COR-L47 (cell line): ENCODE measurements around the gene CHST13.

Source experiments
- DNase-seq: peaks from one replicate; lab custom pipeline; 2025; lab: John Stamatoyannopoulos, UW

Gene CHST13

GRCh38 chr3:126488185-126488584 lies 35.8 kb upstream of the CHST13 start:
- no peak for DNase-seq

- DNase-seq = no peak
These were observed 34.9 kb upstream of the CHST13 start for GRCh38 chr3:126488886-126489569.

GRCh38 chr3:126490619-126491018 lies 33.3 kb upstream of the CHST13 start:
- DNase-seq = no peak

GRCh38 chr3:126491221-126492013 lies 32.5 kb upstream of the CHST13 start:
- no peak for DNase-seq

- no peak for DNase-seq
These were observed 30.9 kb upstream of the CHST13 start for GRCh38 chr3:126493051-126493450.

- DNase-seq = no peak
These were observed 30.2 kb upstream of the CHST13 start for GRCh38 chr3:126493739-126494138.

GRCh38 chr3:126494204-126494969 lies 29.6 kb upstream of the CHST13 start:
- no peak for DNase-seq

GRCh38 chr3:126494970-126495230 lies 29.1 kb upstream of the CHST13 start:
- DNase-seq = no peak

GRCh38 chr3:126495786-126496185 lies 28.2 kb upstream of the CHST13 start:
- no peak for DNase-seq

GRCh38 chr3:126496894-126497850 lies 26.8 kb upstream of the CHST13 start:
- DNase-seq = no peak

- no peak for DNase-seq
These were observed 26.0 kb upstream of the CHST13 start for GRCh38 chr3:126497956-126498355.

- no peak for DNase-seq
These were observed 25.5 kb upstream of the CHST13 start for GRCh38 chr3:126498461-126498860.

GRCh38 chr3:126498929-126499328 lies 25.0 kb upstream of the CHST13 start:
- no peak for DNase-seq

GRCh38 chr3:126499401-126499800 lies 24.6 kb upstream of the CHST13 start:
- no peak for DNase-seq

- DNase-seq = no peak
These were observed 23.9 kb upstream of the CHST13 start for GRCh38 chr3:126500016-126500415.

GRCh38 chr3:126501054-126501453 lies 22.9 kb upstream of the CHST13 start:
- DNase-seq = no peak

- no peak for DNase-seq
These were observed 22.2 kb upstream of the CHST13 start for GRCh38 chr3:126501736-126502135.

GRCh38 chr3:126502656-126503055 lies 21.3 kb upstream of the CHST13 start:
- DNase-seq = no peak

- DNase-seq = no peak
These were observed 20.3 kb upstream of the CHST13 start for GRCh38 chr3:126503701-126504100.

- no peak for DNase-seq
These were observed 16.1 kb upstream of the CHST13 start for GRCh38 chr3:126507886-126508285.

GRCh38 chr3:126508564-126508964 lies 15.4 kb upstream of the CHST13 start:
- DNase-seq = no peak
